ENCODE results near the gene ARFRP1. TPM values are rescaled to one million over a fixed set of nuclear protein-coding genes. Genes with fewer than 3 reads are reported as not detected.
"Not testable (repeated sequence)": the region's sequence is repeated elsewhere in the genome, so short reads cannot be mapped to it uniquely, and the experiment has no call there.

Gene ARFRP1
- total RNA-seq, 1 experiment from 2014 or later, result 15.1 TPM

DNA sequence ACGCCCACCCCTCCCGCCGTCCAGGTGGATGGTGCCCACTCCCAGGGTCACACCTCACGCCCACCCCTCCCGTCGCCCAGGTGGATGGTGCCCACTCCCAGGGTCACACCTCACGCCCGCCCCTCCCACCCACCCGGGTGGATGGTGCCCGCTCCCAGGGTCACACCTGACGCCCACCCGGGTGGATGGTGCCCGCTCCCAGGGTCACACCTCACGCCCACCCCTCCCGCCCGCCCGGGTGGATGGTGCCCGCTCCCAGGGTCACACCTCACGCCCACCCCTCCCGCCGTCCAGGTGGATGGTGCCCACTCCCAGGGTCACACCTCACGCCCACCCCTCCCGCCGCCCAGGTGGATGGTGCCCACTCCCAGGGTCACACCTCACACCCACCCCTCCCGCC, 57.3 kb downstream of the ARFRP1 start:
- not testable (repeated sequence) for H3K4me2 ChIP-seq (ENCODE audit: low read depth, low read length, poor library complexity, severe bottlenecking); H3K27me3 ChIP-seq (ENCODE audit: low read length); H3K27ac ChIP-seq (ENCODE audit: low read length); H3K36me3 ChIP-seq (ENCODE audit: insufficient read depth, low read length); H3K79me2 ChIP-seq (ENCODE audit: low read length); H3K9ac ChIP-seq (ENCODE audit: low read length); H3K4me1 ChIP-seq (ENCODE audit: low read length); DNase-seq; H2AFZ ChIP-seq (ENCODE audit: low read length); H3K9me3 ChIP-seq (ENCODE audit: low read length); H4K20me1 ChIP-seq (ENCODE audit: insufficient read depth, low read depth, low read length); H3K4me3 ChIP-seq (ENCODE audit: low read length); H3K9me2 ChIP-seq (replicated peaks; ENCODE audit: insufficient read depth, low read length)

DNA sequence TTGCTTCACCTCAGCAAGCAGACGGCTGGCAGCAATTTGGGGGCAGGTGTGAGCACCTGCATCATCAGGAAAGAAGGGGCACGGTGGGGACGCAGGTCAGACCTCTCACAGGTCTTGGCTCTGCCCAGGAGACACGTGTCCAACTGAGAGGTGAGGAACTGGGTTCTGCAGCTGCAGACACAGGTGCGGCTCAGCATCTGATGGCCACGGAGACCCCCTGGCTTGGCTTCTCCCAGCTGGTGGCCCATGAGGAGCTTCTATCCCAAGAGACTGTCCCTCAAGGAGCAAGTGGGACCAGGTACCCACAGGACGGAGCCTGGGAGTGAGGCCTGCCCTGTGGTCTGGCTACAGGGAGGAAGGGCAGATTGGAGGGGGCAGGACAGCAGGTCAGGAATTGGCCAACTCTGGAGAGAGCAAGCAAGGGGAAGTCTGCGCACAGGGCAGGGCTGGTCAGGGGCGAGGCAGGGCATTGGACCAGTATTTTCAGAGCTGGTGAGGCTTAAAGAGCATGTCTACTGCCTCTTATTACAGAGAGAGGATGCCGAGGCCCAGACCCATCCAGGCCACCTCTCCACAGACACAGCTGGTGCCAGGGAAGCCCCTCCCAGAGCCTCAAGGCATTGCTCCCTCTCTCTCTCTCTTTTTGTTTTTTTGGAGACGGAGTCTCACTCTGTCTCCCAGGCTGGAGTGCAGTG, 58.7 kb downstream of the ARFRP1 start:
- DNase-seq, result no peak
- H3K27ac ChIP-seq (ENCODE audit: low read length), result no peak overlapping the region
- no peaks in the 10 kb centered on the region for H4K20me1 ChIP-seq (ENCODE audit: insufficient read depth, low read depth, low read length)
- H3K9ac ChIP-seq (ENCODE audit: low read length), result no peak overlapping the region
- no peak overlapping the region for H3K4me2 ChIP-seq (ENCODE audit: low read depth, low read length, poor library complexity, severe bottlenecking)
- no peaks in the 10 kb centered on the region for H3K9me3 ChIP-seq (ENCODE audit: low read length)
- H2AFZ ChIP-seq (ENCODE audit: low read length), result no peak overlapping the region
- no peak overlapping the region for H3K4me3 ChIP-seq (ENCODE audit: low read length)
- H3K36me3 ChIP-seq (ENCODE audit: insufficient read depth, low read length), result no peaks in the 10 kb centered on the region
- H3K27me3 ChIP-seq (ENCODE audit: low read length), result no peaks in the 10 kb centered on the region
- no peaks in the 10 kb centered on the region for H3K4me1 ChIP-seq (ENCODE audit: low read length)
- no peaks in the 10 kb centered on the region for H3K9me2 ChIP-seq (replicated peaks; ENCODE audit: insufficient read depth, low read length)
- no peaks in the 10 kb centered on the region for H3K79me2 ChIP-seq (ENCODE audit: low read length)

Small RNA genes lying within 50 kb of the gene (small RNA-seq; reads per million reads assigned to genes)
- 0.16 reads per million for gene LIME1
- not detected for gene TNFRSF6B

Other genes starting within 250 kb of the ARFRP1 start
- not detected in 2 replicates for gene KCNQ2, start 235.3 kb downstream of the ARFRP1 start, total RNA-seq (2014; rRNA removed; shearing (Covaris generic); ENCODE audit: low replicate concordance)
- 0.71 TPM in 1 of 2 replicates, not detected in the other for gene EEF1A2, start 208.9 kb downstream of the ARFRP1 start, total RNA-seq (2014; rRNA removed; shearing (Covaris generic); ENCODE audit: low replicate concordance)
- 16.2 and 51.0 TPM in 2 replicates for gene PPDPF, start 187.2 kb downstream of the ARFRP1 start, total RNA-seq (2014; rRNA removed; shearing (Covaris generic); ENCODE audit: low replicate concordance)
- gene PTK6, start 170.6 kb downstream of the ARFRP1 start, total RNA-seq (2014; rRNA removed; shearing (Covaris generic); ENCODE audit: low replicate concordance), result 0.51 TPM in 1 of 2 replicates, not detected in the other
- not detected in 2 replicates for gene SRMS, start 160.2 kb downstream of the ARFRP1 start, total RNA-seq (2014; rRNA removed; shearing (Covaris generic); ENCODE audit: low replicate concordance)
- 0.48 and 1.6 TPM in 2 replicates for gene FNDC11, start 153.8 kb downstream of the ARFRP1 start, total RNA-seq (2014; rRNA removed; shearing (Covaris generic); ENCODE audit: low replicate concordance)
- gene HELZ2, start 133.7 kb downstream of the ARFRP1 start, total RNA-seq (2014; rRNA removed; shearing (Covaris generic); ENCODE audit: low replicate concordance), result 15.4 and 15.8 TPM in 2 replicates
- 8.4 and 13.7 TPM in 2 replicates for gene GMEB2, start 80.9 kb downstream of the ARFRP1 start, total RNA-seq (2014; rRNA removed; shearing (Covaris generic); ENCODE audit: low replicate concordance)
- 1.4 and 4.1 TPM in 2 replicates for gene STMN3, start 54.6 kb downstream of the ARFRP1 start, total RNA-seq (2014; rRNA removed; shearing (Covaris generic); ENCODE audit: low replicate concordance)
- gene RTEL1, start 49.7 kb downstream of the ARFRP1 start, total RNA-seq (2014; rRNA removed; shearing (Covaris generic); ENCODE audit: low replicate concordance), result 6.4 and 8.3 TPM in 2 replicates
- gene TNFRSF6B, start 11.3 kb downstream of the ARFRP1 start, total RNA-seq (2014; rRNA removed; shearing (Covaris generic); ENCODE audit: low replicate concordance), result 2.5 and 4.6 TPM in 2 replicates
- gene ZGPAT, start 63 bp upstream of the ARFRP1 start, total RNA-seq (2014; rRNA removed; shearing (Covaris generic); ENCODE audit: low replicate concordance), result 12.2 and 33.6 TPM in 2 replicates
- gene LIME1, start 28.7 kb upstream of the ARFRP1 start, total RNA-seq (2014; rRNA removed; shearing (Covaris generic); ENCODE audit: low replicate concordance), result 3.4 and 9.8 TPM in 2 replicates
- gene SLC2A4RG, start 31.8 kb upstream of the ARFRP1 start, total RNA-seq (2014; rRNA removed; shearing (Covaris generic); ENCODE audit: low replicate concordance), result 18.6 and 37.9 TPM in 2 replicates
- gene ZBTB46, start 123.3 kb upstream of the ARFRP1 start, total RNA-seq (2014; rRNA removed; shearing (Covaris generic); ENCODE audit: low replicate concordance), result 0.18 TPM in 1 of 2 replicates, not detected in the other
- gene ABHD16B, start 153.5 kb upstream of the ARFRP1 start, total RNA-seq (2014; rRNA removed; shearing (Covaris generic); ENCODE audit: low replicate concordance), result not detected in 2 replicates
- gene TPD52L2, start 157.3 kb upstream of the ARFRP1 start, total RNA-seq (2014; rRNA removed; shearing (Covaris generic); ENCODE audit: low replicate concordance), result 25.9 and 38.3 TPM in 2 replicates
- gene DNAJC5, start 187.2 kb upstream of the ARFRP1 start, total RNA-seq (2014; rRNA removed; shearing (Covaris generic); ENCODE audit: low replicate concordance), result 22.9 and 28.5 TPM in 2 replicates
- 32.3 and 35.3 TPM in 2 replicates for gene UCKL1, start 248.4 kb upstream of the ARFRP1 start, total RNA-seq (2014; rRNA removed; shearing (Covaris generic); ENCODE audit: low replicate concordance)

Measured in Karpas-422 (cell line).